SK-N-SH (cell line): ENCODE data around the gene CTBP1. TPM values are rescaled to one million over a fixed set of nuclear protein-coding genes. Genes with fewer than 3 reads are reported as not detected.

ENCODE experiments used
- CTCF ChIA-PET: fragments of 300-600, 350-600 bp; formaldehyde crosslinking; extraction: SDS; loops from one replicate; lab custom pipeline; 2021; lab: Yijun Ruan, JAX
- POLR2A ChIA-PET: fragments of 350-600 bp; sonication (Branson Sonifier 250); formaldehyde crosslinking; extraction: SDS; loops from one replicate; lab custom pipeline; 2020; ENCODE audit warnings: antibody characterized with exemption, inconsistent platforms; lab: Yijun Ruan, JAX
- DNase-seq: peaks from one replicate; pipeline ENCODE4 v3.0.0; 2012
- H2AFZ ChIP-seq: fragments of 200-600 bp; sonication (generic); 2 replicates; pipeline ENCODE4 v1.8.1; 2016; ENCODE audit warnings: antibody characterized with exemption, mild to moderate bottlenecking, low read depth
- H3F3A ChIP-seq: fragments of 200-600 bp; sonication (generic); replicated peaks from 2 replicates; pipeline ENCODE3; 2016; ENCODE audit warnings: antibody characterized with exemption, mild to moderate bottlenecking; ENCODE audit not compliant: insufficient read depth
- H3K27ac ChIP-seq, 2 experiments: fragments of 200-500 bp in 1 of 2; fragments of 200-600 bp in 1 of 2; sonication (Bioruptor generic) in 1 of 2; sonication (generic), shearing (Covaris generic) in 1 of 2; 2 replicates each; pipeline versions ENCODE4 v1.5.1 to v1.6.1; 2014 to 2016; ENCODE audit warnings: low read depth in 2 of 2, inconsistent platforms in 1 of 2, low read length in 1 of 2, mild to moderate bottlenecking in 1 of 2, mixed read lengths in 1 of 2
- H3K27me3 ChIP-seq: fragments of 200-600 bp; sonication (generic), shearing (Covaris generic); 2 replicates; pipeline ENCODE4 v1.6.1; 2016; ENCODE audit warnings: mixed run types; ENCODE audit not compliant: insufficient read depth
- H3K36me3 ChIP-seq, 2 experiments: fragments of 200-500 bp in 1 of 2; fragments of 200-600 bp in 1 of 2; sonication (Bioruptor generic) in 1 of 2; sonication (generic) in 1 of 2; replicated peaks in 1 of 2; 2 replicates each; pipeline versions ENCODE3 to v1.5.1; 2014 to 2016; ENCODE audit warnings: low read length in 1 of 2, mild to moderate bottlenecking in 1 of 2; ENCODE audit not compliant: insufficient read depth in 2 of 2, control insufficient read depth in 1 of 2
- H3K4me1 ChIP-seq, 2 experiments: fragments of 200-500 bp in 1 of 2; fragments of 200-600 bp in 1 of 2; sonication (Bioruptor generic) in 1 of 2; sonication (generic), shearing (Covaris generic) in 1 of 2; 2 replicates each; pipeline versions ENCODE4 v1.5.1 to v1.6.1; 2014 to 2016; ENCODE audit warnings: low read depth in 1 of 2, low read length in 1 of 2, mixed run types in 1 of 2; ENCODE audit not compliant: insufficient read depth in 2 of 2, control insufficient read depth in 1 of 2
- H3K4me2 ChIP-seq: fragments of 200-600 bp; sonication (generic), shearing (Covaris generic); 2 replicates; pipeline ENCODE4 v1.6.1; 2017; ENCODE audit warnings: mixed run types
- H3K4me3 ChIP-seq, 2 experiments: fragments of 200-500 bp in 1 of 2; fragments of 200-600 bp in 1 of 2; sonication (Bioruptor generic) in 1 of 2; sonication (generic), shearing (Covaris generic) in 1 of 2; 2 replicates each; pipeline versions ENCODE4 v1.5.1 to v1.8.1; 2014 to 2016; ENCODE audit warnings: low read depth in 2 of 2, inconsistent platforms in 1 of 2, low read length in 1 of 2, mild to moderate bottlenecking in 1 of 2, mixed read lengths in 1 of 2, moderate library complexity in 1 of 2
- H3K79me2 ChIP-seq: fragments of 200-600 bp; sonication (generic); 2 replicates; pipeline ENCODE4 v1.8.1; 2017; ENCODE audit warnings: mild to moderate bottlenecking; ENCODE audit not compliant: insufficient read depth
- H3K9ac ChIP-seq: fragments of 200-600 bp; sonication (generic); 2 replicates; pipeline ENCODE4 v1.6.1; 2017; ENCODE audit warnings: mixed run types
- H3K9me2 ChIP-seq: fragments of 200-600 bp; sonication (generic); 2 replicates; pipeline ENCODE4 v1.6.1; 2017; ENCODE audit warnings: mixed run types
- H3K9me3 ChIP-seq: fragments of 200-600 bp; sonication (generic); 2 replicates; pipeline ENCODE4 v1.6.1; 2017; ENCODE audit warnings: mixed run types, mild to moderate bottlenecking, moderate library complexity
- H4K20me1 ChIP-seq: fragments of 200-600 bp; sonication (generic); 2 replicates; pipeline ENCODE4 v1.6.1; 2017; ENCODE audit warnings: mild to moderate bottlenecking, mixed run types; ENCODE audit not compliant: insufficient read depth
- EP300 ChIP-seq, 2 experiments: IDR thresholded peaks; 2 replicates each; pipeline versions ENCODE4 v1.4.0 to v1.6.1; 2012; ENCODE audit warnings: borderline replicate concordance in 1 of 2, low read depth in 1 of 2, low read length in 1 of 2
- EZH2phosphoT487 ChIP-seq: fragments of 200-600 bp; sonication (generic); IDR thresholded peaks from 2 replicates; pipeline ENCODE4 v1.6.1; 2017; ENCODE audit warnings: low read depth, mixed run types, mild to moderate bottlenecking, antibody characterized with exemption, moderate library complexity, borderline replicate concordance
- FOSL2 ChIP-seq: IDR thresholded peaks from 2 replicates; pipeline ENCODE4 v1.4.0; 2012; ENCODE audit warnings: low read depth, mild to moderate bottlenecking, moderate library complexity, borderline replicate concordance
- FOXJ3 ChIP-seq: sonication (generic); formaldehyde crosslinking; IDR thresholded peaks from 2 replicates; pipeline ENCODE4 v1.5.1; 2020; ENCODE audit warnings: mild to moderate bottlenecking, missing genetic modification reagents
- FOXM1 ChIP-seq: IDR thresholded peaks from 2 replicates; pipeline ENCODE4 v1.4.0; 2012; ENCODE audit warnings: low read depth, mild to moderate bottlenecking
- GABPA ChIP-seq: IDR thresholded peaks from 2 replicates; pipeline ENCODE4 v1.4.0; 2012; ENCODE audit warnings: low read depth, mild to moderate bottlenecking
- NFIC ChIP-seq: IDR thresholded peaks from 2 replicates; pipeline ENCODE4 v1.4.0; 2012; ENCODE audit warnings: borderline replicate concordance
- NRF1 ChIP-seq: IDR thresholded peaks from 2 replicates; pipeline ENCODE4 v1.6.1; 2012; ENCODE audit warnings: low read depth, mild to moderate bottlenecking, low read length
- POLR2AphosphoS5 ChIP-seq: IDR thresholded peaks from 2 replicates; pipeline ENCODE4 v1.6.1; 2012; ENCODE audit warnings: low read depth, low read length
- RAD21 ChIP-seq: IDR thresholded peaks from 2 replicates; pipeline ENCODE4 v1.6.1; 2012; ENCODE audit warnings: mild to moderate bottlenecking, low read length
- RCOR1 ChIP-seq: fragments of 150-350 bp; IDR thresholded peaks from 2 replicates; pipeline ENCODE4 v1.6.1; 2017; ENCODE audit warnings: antibody characterized with exemption, low read length
- RFX5 ChIP-seq: IDR thresholded peaks from 2 replicates; pipeline ENCODE4 v1.6.1; 2012; ENCODE audit warnings: mild to moderate bottlenecking, improper control_type of control experiment, low read length
- SIN3A ChIP-seq: IDR thresholded peaks from 2 replicates; pipeline ENCODE4 v1.6.1; 2012; ENCODE audit warnings: low read depth, mild to moderate bottlenecking, low read length, moderate library complexity, borderline replicate concordance
- SMC3 ChIP-seq: IDR thresholded peaks from 2 replicates; pipeline ENCODE4 v1.6.1; 2012; ENCODE audit warnings: low read depth, low read length, improper control_type of control experiment
- TCF12 ChIP-seq: IDR thresholded peaks from 2 replicates; pipeline ENCODE4 v1.4.0; 2012
- TEAD4 ChIP-seq: IDR thresholded peaks from 2 replicates; pipeline ENCODE4 v1.4.0; 2012; ENCODE audit warnings: mild to moderate bottlenecking, borderline replicate concordance; ENCODE audit not compliant: insufficient read depth
- YY1 ChIP-seq: IDR thresholded peaks from 2 replicates; pipeline ENCODE4 v1.4.0; 2012; ENCODE audit warnings: low read depth, mild to moderate bottlenecking
- WGBS: methylation state at CpG from one replicate; pipeline ENCODE4 v1.1.6; 2017; ENCODE audit warnings: low lambda C conversion rate; 5-methylcytosine and 5-hydroxymethylcytosine counted together
- polyA plus RNA-seq, 3 experiments: library from polyadenylated mRNA; depleted of rRNA; stranded (reverse); fragments of >200 nt; gene quantifications; 2 replicates each; pipeline ENCODE4 v1.2.3, GENCODE V29; 2012
- TF ChIP-seq, protein P1 (sequence below): fragments of 150-350 bp; IDR thresholded peaks from 2 replicates; pipeline ENCODE4 v1.6.1; 2016; ENCODE audit warnings: mild to moderate bottlenecking, low read depth, low read length

The CTBP1 gene
- polyA plus RNA-seq, 1 of the 3 experiments (the other 2 are of a cell fraction) = 183 TPM

DNA sequence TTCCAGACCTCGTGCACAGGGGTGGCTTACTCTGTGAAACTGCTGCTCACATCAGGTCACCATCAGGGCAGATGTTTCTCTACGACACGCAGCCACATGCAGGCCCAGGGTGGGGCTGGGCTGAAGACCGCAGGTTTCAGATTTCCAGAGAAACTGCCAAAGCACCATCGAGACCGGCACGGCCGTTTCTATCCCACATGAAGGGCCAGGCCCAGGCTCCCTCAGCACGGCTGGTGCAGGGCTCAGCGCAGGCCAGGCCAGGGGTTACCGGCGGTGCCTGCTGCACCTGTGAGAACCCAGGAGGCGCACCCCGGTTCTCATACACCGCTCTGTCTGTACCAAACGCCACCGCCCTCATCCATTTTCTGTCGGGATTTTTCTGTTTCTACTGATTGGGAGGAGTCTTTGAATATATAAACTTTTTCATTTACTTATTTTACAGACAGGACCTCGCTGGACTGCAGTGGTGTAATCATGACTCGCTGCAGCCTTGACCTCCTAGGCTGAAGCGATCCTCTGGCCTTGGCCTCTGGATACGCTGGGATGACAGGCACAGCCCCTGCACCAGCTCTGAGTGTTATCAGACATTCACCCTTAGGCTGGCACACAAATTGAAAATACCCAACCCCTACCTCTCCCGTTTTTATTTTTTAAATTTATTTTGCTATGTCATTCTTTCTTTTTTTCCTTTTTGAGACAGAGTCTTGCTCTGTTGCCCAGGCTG lies 17.1 kb downstream of the CTBP1 start:
- no peak overlapping the region for H2AFZ ChIP-seq
- H3K9me2 ChIP-seq = no peaks in the 10 kb centered on the region
- no peaks in the 10 kb centered on the region for H3K9me3 ChIP-seq
- TF ChIP-seq SIN3A (no peak), FOSL2 (no peak), TCF12 (no peak), SMC3 (no peak), NFIC (no peak), FOXM1 (no peak), RCOR1 (no peak), RFX5 (no peak), EZH2phosphoT487 (no peak), TEAD4 (no peak), EP300 (IDR thresholded peaks at IDR 0.05; ENCODE audit: borderline replicate concordance in 1 of 2, low read depth in 1 of 2, low read length in 1 of 2) (no peak), NRF1 (no peak), YY1 (no peak), RAD21 (no peak), FOXJ3 (CRISPR knock-in tag) (no peak), POLR2AphosphoS5 (no peak), GABPA (no peak)
- TF ChIP-seq, protein P1, sequence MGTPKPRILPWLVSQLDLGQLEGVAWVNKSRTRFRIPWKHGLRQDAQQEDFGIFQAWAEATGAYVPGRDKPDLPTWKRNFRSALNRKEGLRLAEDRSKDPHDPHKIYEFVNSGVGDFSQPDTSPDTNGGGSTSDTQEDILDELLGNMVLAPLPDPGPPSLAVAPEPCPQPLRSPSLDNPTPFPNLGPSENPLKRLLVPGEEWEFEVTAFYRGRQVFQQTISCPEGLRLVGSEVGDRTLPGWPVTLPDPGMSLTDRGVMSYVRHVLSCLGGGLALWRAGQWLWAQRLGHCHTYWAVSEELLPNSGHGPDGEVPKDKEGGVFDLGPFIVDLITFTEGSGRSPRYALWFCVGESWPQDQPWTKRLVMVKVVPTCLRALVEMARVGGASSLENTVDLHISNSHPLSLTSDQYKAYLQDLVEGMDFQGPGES = no peak
- TF ChIP-seq, all 33 proteins: peak for 0
- peaks cover 20% of the 10 kb centered on the region; the same call in 1 of the 2 replicates for H4K20me1 ChIP-seq
- no peak overlapping the region for H3K4me3 ChIP-seq
- peaks cover 11 to 82% of the 10 kb centered on the region in 2 experiments for H3K36me3 ChIP-seq
- H3K4me1 ChIP-seq = peaks cover 0 to 30% of the 10 kb centered on the region in 2 experiments; a peak in 1 of 4 replicates
- WGBS = 93% methylated on average over 22 of the region's 23 CpGs
- no peak overlapping the region for H3K4me2 ChIP-seq
- ChIA-PET CTCF (no interaction called here), POLR2A (no interaction called here)
- H3K27me3 ChIP-seq = no peaks in the 10 kb centered on the region
- DNase-seq = no peak
- H3K9ac ChIP-seq = no peak overlapping the region
- H3F3A ChIP-seq = no peaks in the 10 kb centered on the region
- no peak overlapping the region; a peak in 1 of 4 replicates for H3K27ac ChIP-seq
- peaks cover 17% of the 10 kb centered on the region for H3K79me2 ChIP-seq
